Suprapubic skin (tissue), 4 donors: ENCODE data around the gene NAA35. TPM values are rescaled to one million over a fixed set of nuclear protein-coding genes. Genes with fewer than 3 reads are reported as not detected.

Source experiments
- DNase-seq, 2 donors: peaks; one replicate each; pipeline ENCODE4 v3.0.0-alpha.2; 2019; ENCODE audit warnings: low spot score in 2 of 2
- H3K27ac ChIP-seq: fragments of 200-600 bp; sonication (generic); one replicate; pipeline ENCODE4 v1.5.1; 2019
- H3K27me3 ChIP-seq: fragments of 200-600 bp; sonication (generic); one replicate; pipeline ENCODE4 v1.5.1; 2019
- H3K36me3 ChIP-seq: fragments of 200-600 bp; sonication (generic); one replicate; pipeline ENCODE4 v1.5.1; 2019
- H3K4me1 ChIP-seq: fragments of 200-600 bp; sonication (generic); one replicate; pipeline ENCODE4 v1.5.1; 2019
- H3K4me3 ChIP-seq: fragments of 200-600 bp; sonication (generic); one replicate; pipeline ENCODE4 v1.5.1; 2019; ENCODE audit warnings: mild to moderate bottlenecking
- H3K9me3 ChIP-seq: fragments of 200-600 bp; sonication (generic); one replicate; pipeline ENCODE4 v1.5.1; 2019
- CTCF ChIP-seq, 2 donors: fragments of 200-600 bp in 1 of 2; fragments of 450-650 bp in 1 of 2; sonication (generic) in 1 of 2; IDR thresholded peaks; one replicate each; pipeline ENCODE4 v1.5.1; 2016 to 2019; ENCODE audit warnings: antibody characterized with exemption in 2 of 2, mild to moderate bottlenecking in 1 of 2, moderate library complexity in 1 of 2
- EP300 ChIP-seq: sonication (generic); formaldehyde crosslinking; IDR thresholded peaks from one replicate; pipeline ENCODE4 v1.6.1; 2017; ENCODE audit warnings: antibody characterized with exemption
- POLR2A ChIP-seq, 2 donors: fragments of 450-650 bp; IDR thresholded peaks; one replicate each; pipeline ENCODE4 v1.6.1; 2017; ENCODE audit warnings: antibody characterized with exemption in 2 of 2, mild to moderate bottlenecking in 2 of 2, moderate library complexity in 2 of 2
- POLR2AphosphoS5 ChIP-seq, 3 donors: sonication (generic); formaldehyde crosslinking; IDR thresholded peaks; one replicate each; pipeline ENCODE4 v1.6.1; 2017; ENCODE audit warnings: antibody characterized with exemption in 3 of 3
- WGBS: methylation state at CpG from one replicate; pipeline ENCODE4 v1.1.5; 2018; 5-methylcytosine and 5-hydroxymethylcytosine counted together
- total RNA-seq, 4 donors: library from RNA; depleted of rRNA; stranded (reverse); fragments of >200 nt; gene quantifications; one replicate each; pipeline ENCODE4 v1.1.0, GENCODE V29; 2016

Gene NAA35
- total RNA-seq, 4 donors from 2014 or later = 10.5 to 29.2 (median 13.2) TPM

DNA sequence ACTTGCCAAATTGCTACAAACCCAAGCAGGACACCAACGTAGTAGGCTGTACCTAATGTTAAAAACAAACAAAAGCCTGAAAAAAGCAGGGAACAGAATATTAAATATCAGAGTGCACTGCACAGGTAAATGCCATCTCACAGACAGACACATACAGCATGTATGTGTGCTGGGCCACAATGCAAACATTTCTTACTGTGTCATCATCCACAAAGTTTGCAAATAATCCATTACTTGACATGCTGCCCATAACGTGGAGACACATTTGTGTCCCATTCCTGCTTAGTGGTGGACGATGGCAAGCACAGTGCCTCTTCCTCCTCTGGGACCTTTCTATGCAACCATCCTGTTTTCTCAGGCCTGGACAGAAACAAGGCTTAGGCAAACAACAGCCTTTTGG lies 113.7 kb downstream of the NAA35 start:
- no peak overlapping the region for H3K4me3 ChIP-seq
- H3K9me3 ChIP-seq = no peaks in the 10 kb centered on the region
- DNase-seq = peak in 1 of 2 donors; percentile 15
- H3K36me3 ChIP-seq = no peaks in the 10 kb centered on the region
- H3K27me3 ChIP-seq = no peaks in the 10 kb centered on the region
- 70% methylated on average over 3 of the region's 3 CpGs for whole genome bisulfite sequencing
- no peak overlapping the region for H3K27ac ChIP-seq
- H3K4me1 ChIP-seq = no peaks in the 10 kb centered on the region
- TF ChIP-seq CTCF (IDR thresholded peaks at IDR 0.05) = no peak
- no peak for TF ChIP-seq EP300
- TF ChIP-seq POLR2A (IDR thresholded peaks at IDR 0.05) = no peak
- TF ChIP-seq POLR2AphosphoS5 (IDR thresholded peaks at IDR 0.05) = no peak

DNA sequence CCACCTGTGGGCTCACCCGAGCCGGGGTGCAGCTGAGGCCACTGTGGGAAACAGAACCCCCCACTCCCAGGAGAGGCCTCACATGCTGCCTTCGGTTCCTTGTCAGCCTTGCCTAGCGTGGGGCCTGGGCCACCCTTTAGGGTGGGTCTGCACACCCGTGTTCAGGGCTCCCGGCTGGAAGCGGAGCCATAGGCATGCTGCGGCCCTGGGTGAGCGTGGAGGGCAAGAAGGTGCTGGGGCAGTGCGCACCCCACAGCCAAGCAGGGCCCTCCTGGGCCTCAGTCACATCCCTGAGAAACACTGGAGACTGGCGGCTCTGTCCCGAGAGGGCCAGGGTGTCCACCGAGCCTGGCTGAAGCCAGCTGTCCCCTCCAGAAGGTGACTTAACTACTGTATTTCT lies 116.5 kb downstream of the NAA35 start:
- Histone ChIP-seq H3K4me3 (no peak overlapping the region), H3K36me3 (no peaks in the 10 kb centered on the region), H3K9me3 (no peaks in the 10 kb centered on the region), H3K27ac (no peak overlapping the region), H3K27me3 (no peaks in the 10 kb centered on the region), H3K4me1 (no peaks in the 10 kb centered on the region)
- DNase-seq = peak in 1 of 2 donors; percentile 52
- TF ChIP-seq CTCF (IDR thresholded peaks at IDR 0.05) = no peak
- TF ChIP-seq EP300 = no peak
- TF ChIP-seq POLR2A (IDR thresholded peaks at IDR 0.05) = no peak
- no peak for TF ChIP-seq POLR2AphosphoS5 (IDR thresholded peaks at IDR 0.05)
- 83% methylated on average over 8 of the region's 13 CpGs for WGBS

DNA sequence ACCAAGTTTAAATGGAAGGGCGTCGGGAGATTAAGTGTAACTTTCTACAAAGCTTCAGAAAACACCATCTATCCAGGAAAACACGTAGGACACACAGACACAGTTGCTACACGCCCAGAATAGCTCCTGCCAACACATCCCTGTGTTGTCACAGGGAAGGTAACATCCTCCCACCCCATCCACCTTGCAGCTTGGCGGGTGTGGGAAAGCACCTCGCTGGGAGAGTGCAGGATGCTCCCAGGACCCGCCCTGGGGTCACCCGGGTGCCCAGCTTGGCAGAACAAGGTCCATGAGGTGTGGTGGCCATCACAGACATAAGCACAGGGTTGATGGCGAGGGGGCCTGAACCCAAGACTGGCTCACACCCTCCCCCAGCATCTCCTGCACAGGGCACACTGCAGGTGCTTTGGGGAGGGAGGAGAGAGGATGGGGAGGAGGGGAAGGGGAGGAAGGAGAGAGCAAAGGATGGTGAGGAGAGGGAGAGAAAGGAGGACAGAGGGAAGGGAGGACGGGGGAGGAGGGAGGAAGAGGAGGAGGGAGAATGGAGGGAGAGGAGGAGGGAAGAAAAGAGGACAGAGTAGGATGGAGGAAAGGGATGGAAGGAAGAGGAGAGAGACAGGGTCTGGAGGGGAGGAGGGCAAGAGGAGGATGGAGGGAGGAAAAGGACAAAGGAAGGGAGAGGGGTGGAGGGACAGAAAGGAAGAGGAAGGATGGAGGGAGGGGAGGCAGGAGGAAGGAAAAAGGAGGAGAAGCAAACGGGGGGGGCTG lies 121.2 kb downstream of the NAA35 start:
- H3K36me3 ChIP-seq = no peaks in the 10 kb centered on the region
- no peaks in the 10 kb centered on the region for H3K4me1 ChIP-seq
- H3K9me3 ChIP-seq = no peaks in the 10 kb centered on the region
- H3K4me3 ChIP-seq = no peak overlapping the region
- H3K27me3 ChIP-seq = no peaks in the 10 kb centered on the region
- TF ChIP-seq POLR2A (IDR thresholded peaks at IDR 0.05) (no peak), EP300 (no peak), CTCF (IDR thresholded peaks at IDR 0.05) (no peak), POLR2AphosphoS5 (IDR thresholded peaks at IDR 0.05) (no peak)
- WGBS = 72% methylated on average over 11 of the region's 11 CpGs
- DNase-seq = no peak
- no peak overlapping the region for H3K27ac ChIP-seq

DNA sequence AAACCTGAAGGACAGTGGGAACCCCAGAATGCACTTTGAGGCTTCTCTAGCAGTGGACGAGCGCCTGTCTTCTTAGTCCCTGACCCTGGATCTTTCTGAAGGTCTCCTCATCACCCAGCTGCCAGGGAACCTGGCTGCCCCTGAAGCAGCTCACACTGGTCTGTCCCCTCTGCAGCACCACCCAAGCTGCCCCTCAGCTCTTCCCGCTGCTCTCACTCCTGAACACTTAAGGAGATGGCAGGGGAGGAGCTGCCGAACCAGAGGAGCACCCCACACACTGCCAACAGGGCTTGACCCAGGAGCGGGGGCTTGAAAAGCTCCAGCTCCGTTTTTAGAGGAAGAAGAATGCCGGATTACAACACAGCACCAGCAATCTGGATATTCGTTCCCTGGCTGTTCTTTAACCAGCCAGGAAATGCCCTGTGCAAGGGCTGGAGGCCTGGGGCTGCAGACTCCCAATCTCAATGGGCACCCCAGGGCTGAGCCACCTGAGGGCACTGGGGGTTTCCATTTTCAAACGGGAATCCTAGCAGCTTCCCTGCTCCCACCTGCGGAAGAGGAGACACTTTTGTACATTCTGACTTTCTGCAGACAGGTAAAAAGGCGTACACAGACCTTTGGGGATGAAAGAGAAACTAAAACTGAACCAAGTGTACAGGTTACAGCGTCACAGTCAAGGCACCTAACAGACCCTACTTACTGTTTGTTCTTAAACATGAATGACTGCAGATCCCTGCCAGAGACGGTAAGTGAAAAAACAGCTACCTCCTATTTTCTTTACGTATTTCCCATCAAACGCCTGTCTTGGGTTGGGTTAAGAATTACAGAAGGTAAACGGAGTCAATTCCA lies 122.1 kb downstream of the NAA35 start:
- Histone ChIP-seq H3K27ac (no peak overlapping the region), H3K4me1 (no peaks in the 10 kb centered on the region), H3K4me3 (no peak overlapping the region), H3K27me3 (no peaks in the 10 kb centered on the region), H3K36me3 (no peaks in the 10 kb centered on the region), H3K9me3 (no peaks in the 10 kb centered on the region)
- WGBS = 87% methylated on average over 15 of the region's 16 CpGs
- TF ChIP-seq POLR2A (IDR thresholded peaks at IDR 0.05) (no peak), POLR2AphosphoS5 (IDR thresholded peaks at IDR 0.05) (no peak), EP300 (no peak)
- no peak for DNase-seq

DNA sequence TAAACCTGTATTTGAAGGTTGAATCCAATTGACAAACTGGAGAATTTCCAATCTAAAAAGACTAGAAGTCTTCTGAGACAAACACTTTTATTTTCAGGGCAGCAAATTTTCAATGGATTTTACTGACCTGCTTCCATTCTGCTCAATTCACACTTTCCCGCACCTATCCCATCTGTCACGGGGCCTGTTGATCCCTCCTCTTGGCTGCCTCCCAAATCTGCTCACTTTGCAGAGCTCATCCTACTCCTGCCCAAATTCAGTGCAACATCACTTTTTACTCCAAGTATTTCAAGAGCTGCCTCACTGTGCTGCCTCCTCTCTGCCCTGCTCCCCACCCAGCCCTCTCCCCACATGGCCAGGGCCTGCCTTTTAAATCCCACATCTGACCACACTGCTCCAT lies 123.3 kb downstream of the NAA35 start:
- DNase-seq = no peak
- no peak for TF ChIP-seq CTCF (IDR thresholded peaks at IDR 0.05)
- no peak for TF ChIP-seq POLR2A (IDR thresholded peaks at IDR 0.05)
- no peak for TF ChIP-seq EP300
- TF ChIP-seq POLR2AphosphoS5 (IDR thresholded peaks at IDR 0.05) = no peak
- H3K36me3 ChIP-seq = no peaks in the 10 kb centered on the region

More for the DNA sequence above, 123.3 kb downstream of the NAA35 start:
- WGBS = 71% methylated on average over 2 of the region's 2 CpGs
- Histone ChIP-seq H3K27me3 (no peaks in the 10 kb centered on the region), H3K4me1 (no peaks in the 10 kb centered on the region), H3K27ac (no peak overlapping the region), H3K4me3 (no peak overlapping the region), H3K9me3 (no peaks in the 10 kb centered on the region)
